ENCODE measurements around the gene CAB39.

DNA sequence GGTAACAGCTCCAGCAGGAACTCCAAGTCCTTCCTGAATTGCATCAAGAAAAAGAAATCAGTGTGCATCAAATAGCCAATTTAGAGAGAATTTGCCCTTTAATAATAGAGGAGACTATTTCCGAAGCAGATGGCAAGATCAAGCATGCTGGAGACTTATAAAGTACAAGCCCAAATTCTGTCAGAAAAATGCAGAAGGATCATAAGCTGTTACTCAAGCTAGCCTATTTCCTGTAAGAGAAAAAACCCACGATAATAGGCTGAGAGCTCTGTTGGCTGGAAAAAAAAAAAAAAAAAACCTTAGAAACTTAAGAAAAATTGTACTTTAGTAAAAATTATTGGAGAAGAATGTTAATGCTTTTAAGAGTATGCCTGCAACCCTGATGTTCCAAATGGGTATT lies 127.7 kb downstream of the CAB39 start:
- no peak for TF ChIP-seq POLR2A (IDR thresholded peaks at IDR 0.05)
- TF ChIP-seq, protein P1, sequence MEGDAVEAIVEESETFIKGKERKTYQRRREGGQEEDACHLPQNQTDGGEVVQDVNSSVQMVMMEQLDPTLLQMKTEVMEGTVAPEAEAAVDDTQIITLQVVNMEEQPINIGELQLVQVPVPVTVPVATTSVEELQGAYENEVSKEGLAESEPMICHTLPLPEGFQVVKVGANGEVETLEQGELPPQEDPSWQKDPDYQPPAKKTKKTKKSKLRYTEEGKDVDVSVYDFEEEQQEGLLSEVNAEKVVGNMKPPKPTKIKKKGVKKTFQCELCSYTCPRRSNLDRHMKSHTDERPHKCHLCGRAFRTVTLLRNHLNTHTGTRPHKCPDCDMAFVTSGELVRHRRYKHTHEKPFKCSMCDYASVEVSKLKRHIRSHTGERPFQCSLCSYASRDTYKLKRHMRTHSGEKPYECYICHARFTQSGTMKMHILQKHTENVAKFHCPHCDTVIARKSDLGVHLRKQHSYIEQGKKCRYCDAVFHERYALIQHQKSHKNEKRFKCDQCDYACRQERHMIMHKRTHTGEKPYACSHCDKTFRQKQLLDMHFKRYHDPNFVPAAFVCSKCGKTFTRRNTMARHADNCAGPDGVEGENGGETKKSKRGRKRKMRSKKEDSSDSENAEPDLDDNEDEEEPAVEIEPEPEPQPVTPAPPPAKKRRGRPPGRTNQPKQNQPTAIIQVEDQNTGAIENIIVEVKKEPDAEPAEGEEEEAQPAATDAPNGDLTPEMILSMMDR (IDR thresholded peaks at IDR 0.05): no peak
